ENCODE data around the gene MRPL20.
"Not testable (repeated sequence)": the region's sequence is repeated elsewhere in the genome, so short reads cannot be mapped to it uniquely, and the experiment has no call there.

GRCh38 chr1:1446631-1447030, 39.5 kb upstream of the MRPL20 start:
- not testable (repeated sequence) for TF ChIP-seq POLR2AphosphoS5 (IDR thresholded peaks at IDR 0.05); EZH2 (IDR thresholded peaks at IDR 0.05; ENCODE audit: borderline replicate concordance, insufficient read depth, low read length, poor library complexity, severe bottlenecking)

All from neural cell (in vitro differentiated cells).